HEK293T (cell line): ENCODE measurements around the gene CCNT1.
A peak's percentile ranks its signal among the peaks of the same experiment; 100 is the strongest.
"Not testable (repeated sequence)": the region's sequence is repeated elsewhere in the genome, so short reads cannot be mapped to it uniquely, and the experiment has no call there.

Experiments used
- CTCF ChIA-PET: fragments of 350-600 bp; formaldehyde crosslinking; extraction: SDS; loops from one replicate; lab custom pipeline; 2021; ENCODE audit warnings: antibody characterized with exemption, inconsistent platforms; lab: Yijun Ruan, JAX
- POLR2A ChIA-PET: fragments of 350-600 bp; formaldehyde crosslinking; extraction: SDS; loops from one replicate; lab custom pipeline; 2020; ENCODE audit warnings: antibody characterized with exemption, inconsistent platforms; lab: Yijun Ruan, JAX
- DNase-seq: peaks from one replicate; pipeline ENCODE4 v3.0.0; 2012; ENCODE audit warnings: mixed read lengths; ENCODE audit errors: extremely low spot score
- ARNT ChIP-seq: fragments of 450-650 bp; IDR thresholded peaks from 2 replicates; pipeline ENCODE4 v1.6.1; 2017; ENCODE audit warnings: mild to moderate bottlenecking
- BHLHE40 ChIP-seq: fragments of 450-650 bp; IDR thresholded peaks from 2 replicates; pipeline ENCODE4 v1.6.1; 2016; ENCODE audit warnings: mild to moderate bottlenecking, moderate library complexity, borderline replicate concordance
- CTBP1 ChIP-seq: fragments of 450-650 bp; IDR thresholded peaks from 2 replicates; pipeline ENCODE4 v1.6.1; 2016; ENCODE audit warnings: borderline replicate concordance
- ELF4 ChIP-seq: fragments of 450-650 bp; IDR thresholded peaks from 2 replicates; pipeline ENCODE4 v1.6.1; 2017; ENCODE audit warnings: antibody characterized with exemption
- FOXA1 ChIP-seq: fragments of 450-650 bp; IDR thresholded peaks from 2 replicates; pipeline ENCODE4 v1.6.1; 2016; ENCODE audit warnings: mild to moderate bottlenecking
- FOXK2 ChIP-seq: fragments of 450-650 bp; IDR thresholded peaks from 2 replicates; pipeline ENCODE4 v1.6.1; 2016; ENCODE audit warnings: mild to moderate bottlenecking
- FOXM1 ChIP-seq: fragments of 450-650 bp; IDR thresholded peaks from 2 replicates; pipeline ENCODE4 v1.6.1; 2017; ENCODE audit warnings: mild to moderate bottlenecking, borderline replicate concordance
- HDGF ChIP-seq: fragments of 450-650 bp; IDR thresholded peaks from 2 replicates; pipeline ENCODE4 v1.6.1; 2017; ENCODE audit warnings: antibody characterized with exemption, borderline replicate concordance
- L3MBTL2 ChIP-seq: fragments of 450-650 bp; conservative IDR thresholded peaks from 2 replicates; pipeline ENCODE4 v1.6.1; 2016; ENCODE audit warnings: mild to moderate bottlenecking
- LEF1 ChIP-seq: fragments of 450-650 bp; IDR thresholded peaks from 2 replicates; pipeline ENCODE4 v1.6.1; 2017; ENCODE audit warnings: mild to moderate bottlenecking, borderline replicate concordance
- NFRKB ChIP-seq: fragments of 450-650 bp; IDR thresholded peaks from 2 replicates; pipeline ENCODE4 v1.6.1; 2016; ENCODE audit warnings: mild to moderate bottlenecking, moderate library complexity
- PKNOX1 ChIP-seq: fragments of 450-650 bp; IDR thresholded peaks from 2 replicates; pipeline ENCODE4 v1.6.1; 2016
- SP1 ChIP-seq: fragments of 450-650 bp; IDR thresholded peaks from 2 replicates; pipeline ENCODE4 v1.6.1; 2017
- SUZ12 ChIP-seq: fragments of 450-650 bp; IDR thresholded peaks from 2 replicates; pipeline ENCODE4 v1.6.1; 2016; ENCODE audit warnings: mild to moderate bottlenecking
- TARDBP ChIP-seq: fragments of 450-650 bp; IDR thresholded peaks from 2 replicates; pipeline ENCODE4 v1.6.1; 2016
- ZNF384 ChIP-seq: fragments of 450-650 bp; IDR thresholded peaks from 2 replicates; pipeline ENCODE4 v1.6.1; 2016

The CCNT1 gene

GRCh38 chr12:48750215-48750614 lies 33.7 kb upstream of the CCNT1 start:
- ChIA-PET CTCF (interaction anchor here (0.6 to 1.1 kb wide), 3 partner anchors 11 to 65 kb away, joined by 3 to 8 read pairs (median 4); no protein-coding TSS in a partner anchor), POLR2A (no interaction called here)
- no peak for TF ChIP-seq FOXA1
- no peak for TF ChIP-seq ZNF384
- TF ChIP-seq CTBP1: no peak
- TF ChIP-seq FOXM1: no peak
- no peak for TF ChIP-seq LEF1
- TF ChIP-seq NFRKB: no peak
- no peak for TF ChIP-seq SUZ12
- TF ChIP-seq TARDBP: no peak
- no peak for TF ChIP-seq ELF4
- no peak for TF ChIP-seq FOXK2
- no peak for TF ChIP-seq ARNT
- no peak for TF ChIP-seq BHLHE40
- TF ChIP-seq SP1: no peak
- TF ChIP-seq PKNOX1: no peak
- no peak for TF ChIP-seq L3MBTL2
- TF ChIP-seq HDGF: no peak
- no peak for DNase-seq

DNA sequence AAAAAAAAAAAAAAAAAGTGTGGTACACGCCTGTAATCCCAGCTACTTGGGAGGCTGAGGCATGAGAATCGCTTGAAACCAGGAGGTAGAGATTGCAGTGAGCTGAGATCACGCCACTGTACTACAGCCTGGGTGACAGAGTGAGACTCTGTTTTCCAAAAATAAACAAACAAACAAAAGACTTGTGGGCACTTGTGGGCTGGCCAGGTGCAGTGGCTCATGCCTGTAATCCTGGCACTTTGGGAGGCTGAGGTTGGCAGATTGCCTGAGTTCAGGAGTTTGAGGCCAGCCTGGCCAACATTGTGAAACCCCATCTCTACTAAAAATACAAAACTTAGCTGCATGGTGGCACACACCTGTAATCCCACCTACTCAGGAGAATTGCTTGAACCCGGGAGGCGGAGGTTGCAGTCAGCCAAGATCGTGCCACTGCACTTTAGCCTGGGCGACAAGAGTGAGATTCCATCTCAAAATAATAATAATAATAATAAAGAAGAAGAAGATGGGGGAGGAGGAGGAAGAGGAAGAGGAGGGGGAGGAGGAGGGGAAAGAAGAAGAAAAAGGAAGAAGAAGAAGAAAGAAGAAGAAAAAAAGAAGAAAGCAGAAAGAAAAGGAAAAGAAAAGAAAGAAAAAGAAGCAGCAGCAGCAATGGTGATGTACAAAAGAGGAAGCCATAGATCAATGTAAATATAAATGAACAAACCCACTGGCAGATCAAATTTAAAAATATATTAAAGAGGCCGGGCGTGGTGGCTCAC lies 27.9 kb upstream of the CCNT1 start:
- ChIA-PET CTCF (no interaction called here), POLR2A (no interaction called here)
- no peak for DNase-seq
- no peak for TF ChIP-seq L3MBTL2
- TF ChIP-seq FOXK2: no peak
- TF ChIP-seq LEF1: no peak
- no peak for TF ChIP-seq FOXM1
- TF ChIP-seq TARDBP: no peak
- TF ChIP-seq BHLHE40: no peak
- no peak for TF ChIP-seq HDGF
- no peak for TF ChIP-seq ARNT
- TF ChIP-seq CTBP1: no peak
- TF ChIP-seq SP1: no peak
- no peak for TF ChIP-seq ZNF384
- no peak for TF ChIP-seq FOXA1
- no peak for TF ChIP-seq PKNOX1
- no peak for TF ChIP-seq NFRKB
- no peak for TF ChIP-seq ELF4
- no peak for TF ChIP-seq SUZ12

DNA sequence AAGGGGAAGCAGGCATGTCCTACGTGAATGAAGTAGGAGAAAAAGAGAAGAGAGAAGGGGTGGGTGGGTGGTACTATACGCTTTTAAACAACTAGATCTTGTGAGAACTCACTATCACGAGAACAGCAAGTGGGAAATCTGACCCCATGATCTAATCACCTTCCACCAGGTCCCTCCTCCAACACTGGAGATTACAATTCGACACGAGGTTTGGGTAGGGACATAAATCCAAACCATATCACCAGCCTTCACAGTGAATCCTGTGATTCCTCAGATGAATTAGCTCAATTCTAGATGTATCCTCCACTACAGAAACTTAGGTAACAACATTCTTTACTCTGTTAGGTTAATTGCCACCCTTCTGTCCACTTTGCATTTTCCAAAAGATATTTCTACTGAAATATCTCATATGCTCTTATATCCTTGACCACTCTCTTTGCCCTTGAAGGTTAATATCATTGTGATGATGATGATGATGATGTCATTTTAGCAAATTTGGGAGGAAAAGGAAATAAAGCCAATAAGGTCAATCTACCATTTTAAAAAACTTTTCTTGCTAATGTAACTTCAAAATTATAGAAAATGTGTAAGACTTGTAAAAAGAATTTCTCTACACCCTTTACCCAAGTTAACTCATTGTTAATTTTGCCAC lies 23.2 kb upstream of the CCNT1 start:
- TF ChIP-seq PKNOX1 (no peak), ARNT (no peak), ELF4 (no peak), TARDBP (no peak), LEF1 (no peak), FOXK2 (no peak), HDGF (no peak), BHLHE40 (no peak), CTBP1 (no peak), L3MBTL2 (no peak), ZNF384 (no peak), FOXA1 (no peak), SP1 (no peak), SUZ12 (no peak)
- POLR2A ChIA-PET: no interaction called here
- CTCF ChIA-PET: no interaction called here
- no peak for DNase-seq

GRCh38 chr12:48736456-48736855 lies 19.9 kb upstream of the CCNT1 start:
- POLR2A ChIA-PET: no interaction called here
- DNase-seq: no peak
- CTCF ChIA-PET: interaction anchor here (0.7 kb wide), 1 partner anchor 561 kb away, joined by 4 read pairs; no protein-coding TSS in a partner anchor
- TF ChIP-seq L3MBTL2 (no peak), PKNOX1 (peak; percentile 20; the same call in 1 of the 2 replicates)

GRCh38 chr12:48728807-48729206 lies 12.3 kb upstream of the CCNT1 start:
- DNase-seq: no peak
- POLR2A ChIA-PET: no interaction called here
- TF ChIP-seq BHLHE40 (no peak), FOXM1 (no peak), ELF4 (no peak), SUZ12 (no peak), HDGF (no peak), PKNOX1 (no peak), FOXK2 (no peak), L3MBTL2 (no peak), ARNT (no peak), NFRKB (no peak), LEF1 (no peak), ZNF384 (no peak), SP1 (no peak), CTBP1 (no peak)
- CTCF ChIA-PET: no interaction called here

DNA sequence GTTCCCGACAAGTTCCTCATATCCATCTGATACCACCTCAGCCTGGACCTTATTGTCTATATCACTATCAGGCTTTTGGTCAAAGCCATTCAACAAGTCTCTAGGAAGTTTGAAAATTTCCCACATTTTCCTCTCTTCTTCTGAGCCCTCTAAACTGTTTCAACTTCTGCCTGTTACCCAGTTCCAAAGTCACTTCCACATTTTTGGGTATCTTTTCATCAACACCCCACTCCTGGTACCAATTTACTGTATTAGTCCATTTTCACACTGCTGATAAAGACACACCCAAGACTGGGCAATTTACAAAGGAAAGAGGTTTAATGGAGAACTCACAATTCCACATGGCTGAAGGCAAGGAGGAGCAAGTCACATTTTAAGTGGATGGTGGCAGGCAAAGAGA lies 4.2 kb upstream of the CCNT1 start:
- POLR2A ChIA-PET, CTCF ChIA-PET, DNase-seq: not testable (repeated sequence)

DNA sequence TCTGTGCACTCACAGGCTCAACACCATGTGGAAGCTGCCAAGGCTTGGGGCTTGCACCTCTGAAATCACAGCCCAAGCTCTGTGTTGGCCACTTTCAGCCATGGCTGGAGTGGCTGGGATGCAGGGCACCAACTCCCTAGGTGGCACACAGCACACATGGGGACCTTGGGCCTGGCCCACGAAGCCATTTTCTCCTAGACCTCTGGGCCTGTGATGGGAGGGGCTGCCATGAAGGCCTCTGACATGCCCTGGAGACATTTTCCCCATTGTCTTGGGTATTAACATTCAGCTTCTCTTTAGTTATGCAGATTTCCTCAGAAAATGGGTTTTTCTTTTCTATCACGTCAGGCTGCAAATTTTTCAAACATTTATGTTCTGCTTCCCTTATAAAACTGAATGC lies 3.7 kb upstream of the CCNT1 start:
- CTCF ChIA-PET, DNase-seq, POLR2A ChIA-PET: not testable (repeated sequence)

- POLR2A ChIA-PET: not testable (repeated sequence)
- CTCF ChIA-PET: interaction anchor here (0.5 kb wide), 1 partner anchor 33 kb away, joined by 5 read pairs; no protein-coding TSS in a partner anchor
Observed at GRCh38 chr12:48719002-48719401, 2.5 kb upstream of the CCNT1 start.

More at GRCh38 chr12:48719002-48719401, 2.5 kb upstream of the CCNT1 start:
- DNase-seq: not testable (repeated sequence)
